AG04450 (cell line): ENCODE data around the gene PXDC1. TPM values are rescaled to one million over a fixed set of nuclear protein-coding genes. Genes with fewer than 3 reads are reported as not detected.

Experiments used
- CTCF ChIA-PET: fragments of 300-600, 350-600 bp; formaldehyde crosslinking; extraction: SDS; loops from one replicate; lab custom pipeline; 2022; ENCODE audit warnings: antibody characterized with exemption, inconsistent platforms; lab: Charles Lee
- POLR2A ChIA-PET: fragments of 350-600 bp; formaldehyde crosslinking; extraction: SDS; loops from one replicate; lab custom pipeline; 2021; ENCODE audit warnings: antibody characterized with exemption, inconsistent platforms; lab: Yijun Ruan, JAX
- DNase-seq: peaks from one replicate; pipeline ENCODE4 v3.0.0-alpha.2; 2011; ENCODE audit warnings: low read depth, low spot score
- H3K27ac ChIP-seq: one replicate; pipeline ENCODE4 v1.5.1; 2012; ENCODE audit warnings: low read depth, low read length, control low read depth
- H3K27me3 ChIP-seq: one replicate; pipeline ENCODE4 v1.6.0; 2012; ENCODE audit warnings: low read length; ENCODE audit not compliant: control insufficient read depth, insufficient read depth
- H3K4me3 ChIP-seq: 2 replicates; pipeline ENCODE4 v1.5.1; 2011; ENCODE audit warnings: mild to moderate bottlenecking, low read depth, low read length, control low read depth
- H3K9me3 ChIP-seq: 2 replicates; pipeline ENCODE4 v1.5.1; 2012; ENCODE audit warnings: low read length; ENCODE audit not compliant: control insufficient read depth, insufficient read depth
- CTCF ChIP-seq: IDR thresholded peaks from 2 replicates; pipeline ENCODE4 v1.5.1; 2011; ENCODE audit warnings: low read depth, low read length, control low read depth, inconsistent platforms
- polyA plus RNA-seq: library from polyadenylated mRNA; depleted of rRNA; stranded (reverse); fragments of >200 nt; gene quantifications from 2 replicates; pipeline ENCODE4 v1.2.3, GENCODE V29; 2011

The PXDC1 gene
- polyA plus RNA-seq, 1 experiment = 13.5 TPM

- Histone ChIP-seq H3K4me3 (no peak overlapping the region), H3K9me3 (peaks cover under 1% of the 10 kb centered on the region; the same call in 1 of the 2 replicates), H3K27ac (no peak overlapping the region), H3K27me3 (no peaks in the 10 kb centered on the region)
- CTCF ChIA-PET = interaction anchor here (1.0 to 1.5 kb wide), 4 partner anchors 10 to 212 kb away, joined by 3 to 5 read pairs (median 4); partner anchors contain the start of gene FAM50B
- no peak for TF ChIP-seq CTCF
- POLR2A ChIA-PET = interaction anchor here (0.5 kb wide), 1 partner anchor 181 kb away, joined by 3 read pairs; no protein-coding TSS in a partner anchor
- no peak for DNase-seq
These were observed 14.7 kb upstream of the PXDC1 start for GRCh38 chr6:3766214-3766613.

GRCh38 chr6:3765415-3765814, 13.9 kb upstream of the PXDC1 start:
- CTCF ChIA-PET = no interaction called here
- TF ChIP-seq CTCF = no peak
- DNase-seq = no peak
- Histone ChIP-seq H3K27me3 (no peaks in the 10 kb centered on the region), H3K4me3 (no peak overlapping the region), H3K27ac (no peak overlapping the region), H3K9me3 (no peaks in the 10 kb centered on the region; the same call in 1 of the 2 replicates)
- POLR2A ChIA-PET = no interaction called here

DNA sequence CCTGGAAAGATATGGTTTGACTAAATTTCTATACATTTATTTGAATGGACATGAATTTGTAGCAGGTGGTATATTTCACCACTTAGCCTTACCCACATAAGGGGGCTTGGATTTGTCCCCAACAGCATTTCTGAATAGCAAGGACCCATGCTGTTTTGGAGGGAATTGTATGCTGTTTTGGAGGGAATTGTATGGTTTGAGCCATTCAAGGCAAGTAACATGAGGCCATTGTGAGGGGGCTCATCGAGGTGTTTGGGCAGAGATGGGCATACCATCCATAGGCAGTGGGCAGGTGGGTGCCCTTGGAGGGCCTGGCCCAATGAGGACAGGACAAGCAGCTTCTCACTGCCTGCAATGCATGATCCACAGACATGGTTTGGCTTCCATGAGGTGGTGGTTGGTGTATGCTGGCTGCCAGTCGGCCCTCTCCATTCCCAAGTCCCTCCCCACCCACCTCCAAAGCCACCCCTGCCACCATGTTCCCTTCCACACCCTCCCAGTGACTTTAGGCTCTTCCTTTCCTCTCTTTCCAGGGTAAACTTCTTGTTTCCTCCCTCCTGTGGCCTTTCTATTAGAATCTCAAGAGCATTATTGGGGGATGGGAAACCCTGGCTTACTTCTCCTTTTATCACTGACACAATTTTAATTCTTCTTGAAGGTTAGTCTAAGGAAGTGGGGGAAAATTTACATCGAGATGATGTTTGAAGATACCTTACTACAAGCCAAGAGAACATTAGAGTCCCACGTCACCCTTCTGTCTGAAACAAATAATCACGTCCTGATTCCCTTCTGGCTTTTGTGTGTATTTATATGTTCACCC, 13.2 kb upstream of the PXDC1 start:
- POLR2A ChIA-PET = no interaction called here
- H3K9me3 ChIP-seq = no peaks in the 10 kb centered on the region; the same call in 1 of the 2 replicates
- no peak for TF ChIP-seq CTCF
- no peak overlapping the region for H3K4me3 ChIP-seq
- H3K27me3 ChIP-seq = no peaks in the 10 kb centered on the region
- no peak overlapping the region for H3K27ac ChIP-seq
- CTCF ChIA-PET = no interaction called here
- no peak for DNase-seq

GRCh38 chr6:3762852-3763251, 11.3 kb upstream of the PXDC1 start:
- H3K27me3 ChIP-seq = no peaks in the 10 kb centered on the region
- H3K27ac ChIP-seq = no peak overlapping the region
- peaks cover 3% of the 10 kb centered on the region; the same call in 1 of the 2 replicates for H3K9me3 ChIP-seq
- ChIA-PET CTCF (no interaction called here), POLR2A (no interaction called here)
- no peak for DNase-seq
- TF ChIP-seq CTCF = no peak
- no peak overlapping the region for H3K4me3 ChIP-seq

DNA sequence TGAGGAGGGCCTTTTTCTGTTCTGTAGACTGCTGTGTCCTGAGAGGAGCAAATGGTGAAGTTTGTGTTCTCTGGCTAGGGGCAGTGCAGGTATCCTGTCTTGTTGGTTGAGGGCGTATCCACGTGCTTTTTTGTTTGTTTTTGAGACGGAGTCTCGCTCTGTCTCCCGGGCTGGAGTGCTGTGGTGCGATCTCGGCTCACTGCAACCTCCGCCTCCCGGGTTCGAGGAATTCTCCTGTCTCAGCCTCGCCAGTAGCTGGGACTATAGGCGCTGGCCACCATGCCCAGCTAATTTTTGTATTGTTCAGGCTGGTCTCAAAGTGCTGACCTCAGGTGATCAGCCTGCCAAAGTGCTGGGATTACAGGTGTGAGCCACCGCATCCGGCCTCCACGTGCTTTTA, 10.8 kb upstream of the PXDC1 start:
- Histone ChIP-seq H3K4me3 (no peak overlapping the region), H3K27ac (no peak overlapping the region), H3K27me3 (no peaks in the 10 kb centered on the region), H3K9me3 (peaks cover 3% of the 10 kb centered on the region; the same call in 1 of the 2 replicates)
- TF ChIP-seq CTCF = no peak
- ChIA-PET CTCF (no interaction called here), POLR2A (no interaction called here)
- DNase-seq = no peak
